CD4-positive, alpha-beta T cell treated with Interleukin-2 at 100 ng/mL for 4 hours (primary cell): ENCODE data around the gene SNN.

Experiments
- DNase-seq: peaks from one replicate; pipeline ENCODE4 v3.0.0-alpha.2; 2020; ENCODE audit warnings: low spot score

SNN gene

GRCh38 chr16:11667221-11667823 is 933 bp upstream of the SNN start:
- DNase-seq = no peak

DNA sequence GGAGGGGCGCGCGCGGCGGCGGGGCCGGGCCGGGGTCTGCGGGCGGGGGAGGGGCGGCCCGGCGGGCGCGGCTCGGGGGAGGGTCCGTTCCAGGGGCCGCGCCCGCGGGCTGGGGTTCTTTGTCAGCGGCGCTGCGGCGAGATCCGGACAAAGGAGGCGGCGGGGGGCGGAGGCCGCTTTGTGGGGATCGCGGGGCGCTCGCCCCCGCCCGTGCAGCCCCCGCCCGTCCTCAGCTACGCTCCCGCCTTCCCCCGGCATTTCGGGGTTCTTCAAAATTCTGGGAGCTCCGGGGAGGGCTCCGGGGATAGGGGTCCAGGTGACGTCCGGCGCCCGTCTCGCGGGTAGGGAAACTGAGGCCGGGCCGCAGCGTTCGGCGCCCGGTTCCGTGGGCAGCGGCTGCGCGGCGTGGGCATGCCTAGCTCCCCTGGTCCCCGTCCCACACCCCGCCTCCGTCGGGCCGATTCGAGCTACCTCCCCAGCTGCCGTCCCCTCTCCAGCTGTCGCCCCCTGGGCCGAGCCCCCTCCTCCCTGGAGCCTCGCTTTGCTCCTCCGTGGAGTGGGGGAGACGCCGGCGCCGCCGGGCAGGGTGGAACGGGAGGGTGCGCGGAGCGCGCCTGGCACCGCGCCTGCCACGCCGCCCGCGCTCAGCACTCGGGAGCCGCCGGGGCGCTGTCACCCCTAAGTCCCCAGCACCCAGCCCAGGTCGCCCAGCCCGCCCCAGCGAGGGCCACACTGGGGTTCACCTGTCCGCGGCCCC is 546 bp downstream of the SNN start:
- DNase-seq = no peak

- DNase-seq = no peak
These were observed 1.3 kb downstream of the SNN start for GRCh38 chr16:11669380-11670146.

- DNase-seq = peak; percentile 27
These were observed 2.2 kb downstream of the SNN start for GRCh38 chr16:11670171-11671131.

DNA sequence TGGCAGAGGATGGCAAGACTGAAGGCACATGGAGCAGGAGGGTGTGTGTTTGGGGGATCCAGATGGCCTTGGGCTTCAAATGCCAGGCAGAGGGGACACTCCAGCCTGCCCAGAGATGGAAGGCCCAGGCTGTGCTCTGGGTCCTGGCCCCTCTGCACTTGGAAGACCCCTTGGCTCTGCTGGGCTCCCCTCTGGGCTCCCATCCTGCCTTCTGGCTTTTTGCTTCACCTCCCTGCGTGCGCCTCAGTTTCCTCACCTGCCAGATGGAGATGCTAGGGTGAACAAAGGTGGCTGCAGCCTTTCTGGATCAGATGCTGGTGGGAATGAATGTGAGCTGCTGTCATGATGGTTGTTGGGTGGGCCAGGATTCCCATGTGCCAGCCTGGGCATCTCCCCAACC is 3.0 kb downstream of the SNN start:
- DNase-seq = no peak

DNA sequence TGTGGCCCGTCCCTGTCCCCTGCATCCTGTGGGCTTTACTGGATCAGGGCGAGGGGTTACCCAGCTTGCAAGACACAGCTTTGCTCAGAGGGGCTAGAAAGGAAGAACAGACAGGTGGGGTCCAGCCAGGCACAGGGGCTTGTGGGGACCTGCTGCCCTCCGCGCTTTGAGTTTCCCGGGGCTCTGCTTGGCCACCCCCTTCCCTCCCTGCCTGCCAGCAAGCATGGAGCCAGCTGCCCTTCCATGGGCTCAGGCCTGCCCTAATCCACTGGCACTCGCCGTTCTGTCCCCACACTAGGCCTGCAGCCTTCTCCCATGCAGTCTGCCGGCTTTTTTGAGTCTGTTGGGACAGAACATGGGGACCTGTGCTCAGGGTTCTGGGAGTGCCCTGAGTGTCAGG is 3.4 kb downstream of the SNN start:
- DNase-seq = no peak

GRCh38 chr16:11672206-11673090 is 4.2 kb downstream of the SNN start:
- DNase-seq = peak; percentile 26

- no peak for DNase-seq
These were observed 5.1 kb downstream of the SNN start for GRCh38 chr16:11673091-11674000.

GRCh38 chr16:11674001-11674817 is 6.0 kb downstream of the SNN start:
- DNase-seq = no peak

GRCh38 chr16:11674818-11675560 is 6.7 kb downstream of the SNN start:
- DNase-seq = no peak

GRCh38 chr16:11675561-11676511 is 7.6 kb downstream of the SNN start:
- DNase-seq = peak; percentile 38

DNA sequence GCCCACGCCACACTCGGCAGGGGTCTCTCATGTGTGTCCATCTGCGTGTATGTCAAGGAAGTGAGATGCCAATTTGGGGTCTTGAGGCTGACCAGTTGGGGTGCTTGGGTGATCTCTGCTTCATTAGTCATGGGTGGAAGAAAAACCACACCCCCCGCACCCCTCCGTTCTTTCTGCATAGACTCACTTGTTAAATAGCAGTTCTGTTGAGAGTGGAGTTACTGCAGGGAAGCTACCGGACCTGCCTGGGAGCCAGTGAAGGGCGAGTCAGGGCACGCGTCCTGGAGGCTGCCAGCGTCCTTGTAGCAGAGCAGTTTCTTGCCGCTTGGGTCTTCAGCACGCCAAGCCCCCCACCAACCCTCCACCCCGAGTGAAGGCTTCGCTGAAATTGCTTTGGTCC is 8.5 kb downstream of the SNN start:
- DNase-seq = no peak

- DNase-seq = no peak
These were observed 9.2 kb downstream of the SNN start for GRCh38 chr16:11677451-11677951.

DNA sequence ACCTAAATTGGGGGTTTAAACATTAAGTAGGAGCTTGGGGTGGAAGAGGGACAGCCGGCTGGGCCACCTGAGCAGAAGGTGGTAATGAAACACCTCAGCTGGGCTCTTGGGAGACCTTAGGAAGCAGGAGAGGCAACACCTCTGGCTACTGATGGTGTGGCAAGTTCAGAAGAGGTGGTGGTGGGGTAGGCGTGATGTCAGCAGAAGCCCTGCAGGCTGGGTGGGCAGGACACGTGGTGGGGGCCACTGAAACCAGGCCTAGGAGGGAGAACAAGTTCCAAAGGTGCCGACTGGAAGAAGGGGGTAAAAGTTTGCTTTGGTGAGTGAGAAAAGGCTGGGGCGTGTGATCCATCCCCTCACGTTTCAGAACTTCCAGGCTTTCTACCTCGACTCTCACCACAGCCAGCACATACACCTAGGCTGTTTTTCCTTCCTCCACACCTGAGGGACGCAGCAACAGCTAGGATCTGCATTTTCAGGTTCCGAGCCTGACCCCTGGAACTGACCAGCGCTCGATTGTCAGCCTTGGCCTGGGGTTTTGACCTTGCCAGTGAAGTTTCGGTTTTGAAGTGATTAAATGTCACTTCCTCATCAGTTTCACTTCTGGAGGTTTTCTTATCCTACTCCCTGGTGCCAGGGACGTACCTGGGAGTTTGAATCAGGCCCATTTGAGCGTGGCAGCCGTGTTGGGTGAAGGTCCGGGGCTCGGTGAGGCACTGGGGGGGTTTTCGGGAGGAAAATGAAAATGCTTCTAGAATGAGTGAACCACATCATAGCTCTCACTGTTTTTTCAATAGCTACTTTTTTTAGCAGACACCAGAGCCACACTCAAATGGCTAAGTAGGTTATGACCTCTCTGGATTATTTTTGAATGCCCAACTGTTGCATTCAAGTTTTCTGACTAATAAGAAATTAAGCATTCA is 10.0 kb downstream of the SNN start:
- DNase-seq = no peak

GRCh38 chr16:11679250-11679649 is 11.0 kb downstream of the SNN start:
- no peak for DNase-seq
